Glomerular endothelial cell (primary cell): ENCODE data around the gene IFT81. TPM values are rescaled to one million over a fixed set of nuclear protein-coding genes. Genes with fewer than 3 reads are reported as not detected.
"Not testable (repeated sequence)": the region's sequence is repeated elsewhere in the genome, so short reads cannot be mapped to it uniquely, and the experiment has no call there.

ENCODE experiments used
- DNase-seq: peaks from one replicate; pipeline ENCODE4 v3.0.0-alpha.2; 2011; ENCODE audit warnings: low read depth, low spot score; ENCODE audit errors: extremely low read depth
- total RNA-seq: library from RNA; depleted of rRNA; stranded (reverse); fragments of >200 nt; gene quantifications from 2 replicates; pipeline ENCODE4 v1.2.3, GENCODE V29; 2015

The IFT81 gene
- 10.4 and 11.4 TPM in 2 replicates for total RNA-seq

- DNase-seq = no peak
Observed at GRCh38 chr12:110124269-110124995, at the start of gene IFT81. IFT81 (plus strand) TSS chr12:110124357; CDS start chr12:110127381, 3,024 bp downstream.

GRCh38 chr12:110075880-110076279 lies 48.3 kb upstream of the IFT81 start:
- DNase-seq = no peak

GRCh38 chr12:110077800-110078199 lies 46.4 kb upstream of the IFT81 start:
- DNase-seq = no peak

- DNase-seq = peak; percentile 18
Observed at GRCh38 chr12:110079477-110080400, 44.4 kb upstream of the IFT81 start.

- no peak for DNase-seq
Observed at GRCh38 chr12:110080410-110080809, 43.7 kb upstream of the IFT81 start.

- DNase-seq = no peak
Observed at GRCh38 chr12:110084314-110085015, 39.7 kb upstream of the IFT81 start.

GRCh38 chr12:110088216-110088615 lies 35.9 kb upstream of the IFT81 start:
- not testable (repeated sequence) for DNase-seq

GRCh38 chr12:110088936-110089335 lies 35.2 kb upstream of the IFT81 start:
- no peak for DNase-seq

GRCh38 chr12:110090266-110091135 lies 33.7 kb upstream of the IFT81 start:
- no peak for DNase-seq

- DNase-seq = no peak
Observed at GRCh38 chr12:110091136-110091711, 32.9 kb upstream of the IFT81 start.

- DNase-seq = no peak
Observed at GRCh38 chr12:110093631-110094311, 30.4 kb upstream of the IFT81 start.

GRCh38 chr12:110100315-110100970 lies 23.7 kb upstream of the IFT81 start:
- DNase-seq = no peak

- no peak for DNase-seq
Observed at GRCh38 chr12:110102255-110102654, 21.9 kb upstream of the IFT81 start.

GRCh38 chr12:110104188-110105094 lies 19.7 kb upstream of the IFT81 start:
- DNase-seq = no peak

GRCh38 chr12:110105159-110105558 lies 19.0 kb upstream of the IFT81 start:
- no peak for DNase-seq

- DNase-seq = no peak
Observed at GRCh38 chr12:110105986-110106385, 18.2 kb upstream of the IFT81 start.

GRCh38 chr12:110107369-110108281 lies 16.5 kb upstream of the IFT81 start:
- no peak for DNase-seq
